HepG2 (cell line): Measurements from ENCODE around the gene NUAK1. TPM values are rescaled to one million over a fixed set of nuclear protein-coding genes. Genes with fewer than 3 reads are reported as not detected.

Source experiments
- CCDC6 ChIP-seq: sonication (generic); formaldehyde crosslinking; IDR thresholded peaks from 2 replicates; pipeline ENCODE4 v1.8.1; 2022; ENCODE audit warnings: mild to moderate bottlenecking, missing genetic modification reagents, moderate library complexity
- EP300 ChIP-seq, 3 experiments: sonication (generic) in 1 of 3; formaldehyde crosslinking in 1 of 3; IDR thresholded peaks; 2 replicates each; pipeline versions ENCODE4 v1.5.1 to v1.6.1; 2011 to 2020; ENCODE audit warnings: low read depth in 2 of 3, low read length in 2 of 3, borderline replicate concordance in 1 of 3, improper control_type of control experiment in 1 of 3, mild to moderate bottlenecking in 1 of 3, missing genetic modification reagents in 1 of 3, moderate library complexity in 1 of 3
- GLI4 ChIP-seq: sonication (generic); formaldehyde crosslinking; IDR thresholded peaks from 2 replicates; pipeline ENCODE4 v1.5.1; 2020; ENCODE audit warnings: missing genetic modification reagents, mild to moderate bottlenecking, moderate library complexity, borderline replicate concordance
- HDAC6 ChIP-seq: fragments of 200-600 bp; sonication (generic); IDR thresholded peaks from 2 replicates; pipeline ENCODE4 v1.7.0; 2017; ENCODE audit warnings: mild to moderate bottlenecking, antibody characterized with exemption, low read length, low read depth
- JUNB ChIP-seq: sonication (generic); formaldehyde crosslinking; IDR thresholded peaks from 2 replicates; pipeline ENCODE4 v1.8.0; 2022; ENCODE audit warnings: missing genetic modification reagents, mild to moderate bottlenecking, borderline replicate concordance
- RBFOX2 ChIP-seq: fragments of 200-400 bp; formaldehyde crosslinking; IDR thresholded peaks from 2 replicates; pipeline ENCODE4 v1.6.1; 2017; ENCODE audit warnings: low read depth, mild to moderate bottlenecking, low read length
- REST ChIP-seq, 2 experiments: IDR thresholded peaks; 2 replicates each; pipeline ENCODE4 v1.6.1; 2011 to 2012; ENCODE audit warnings: low read length in 2 of 2, borderline replicate concordance in 1 of 2, low read depth in 1 of 2, mild to moderate bottlenecking in 1 of 2, moderate library complexity in 1 of 2
- SIN3B ChIP-seq: fragments of 150-350 bp; IDR thresholded peaks from 2 replicates; pipeline ENCODE4 v1.6.1; 2014; ENCODE audit warnings: low read length
- ZBTB1 ChIP-seq: sonication (generic); formaldehyde crosslinking; IDR thresholded peaks from 2 replicates; pipeline ENCODE4 v1.4.0; 2020; ENCODE audit warnings: missing genetic modification reagents, borderline replicate concordance
- ZC3H13 ChIP-seq: sonication (generic); formaldehyde crosslinking; IDR thresholded peaks from 2 replicates; pipeline ENCODE4 v1.8.1; 2023; ENCODE audit warnings: mild to moderate bottlenecking, missing genetic modification reagents, moderate library complexity
- ZFP41 ChIP-seq: sonication (generic); formaldehyde crosslinking; IDR thresholded peaks from 2 replicates; pipeline ENCODE4 v1.4.0; 2020; ENCODE audit warnings: mild to moderate bottlenecking, missing genetic modification reagents, borderline replicate concordance
- ZKSCAN8 ChIP-seq: IDR thresholded peaks from 2 replicates; pipeline ENCODE4 v1.6.1; 2016; ENCODE audit warnings: borderline replicate concordance, missing genetic modification reagents, missing compliant biosample characterization
- ZNF432 ChIP-seq: sonication (generic); formaldehyde crosslinking; IDR thresholded peaks from 2 replicates; pipeline ENCODE4 v1.5.0; 2020; ENCODE audit warnings: missing genetic modification reagents, mild to moderate bottlenecking, borderline replicate concordance
- ZNF563 ChIP-seq: sonication (generic); formaldehyde crosslinking; IDR thresholded peaks from 2 replicates; pipeline ENCODE4 v1.8.0; 2022; ENCODE audit warnings: mild to moderate bottlenecking, moderate library complexity, missing genetic modification reagents
- ZNF597 ChIP-seq: sonication (generic); formaldehyde crosslinking; IDR thresholded peaks from 2 replicates; pipeline ENCODE4 v1.5.0; 2020; ENCODE audit warnings: missing genetic modification reagents
- ZNF724P ChIP-seq: sonication (generic); formaldehyde crosslinking; IDR thresholded peaks from 2 replicates; pipeline ENCODE4 v1.8.0; 2022; ENCODE audit warnings: missing genetic modification reagents, borderline replicate concordance
- ZSCAN30 ChIP-seq: sonication (generic); formaldehyde crosslinking; IDR thresholded peaks from 2 replicates; pipeline ENCODE4 v1.5.0; 2020; ENCODE audit warnings: mild to moderate bottlenecking, missing genetic modification reagents
- polyA plus RNA-seq, 8 experiments: library from polyadenylated mRNA; depleted of rRNA in 3 of 8; stranded (reverse) in 7 of 8; unstranded in 1 of 8; fragments of >200 nt; fragmentation: Illumina TruSeq in 4 of 8; extraction: Trizol in 4 of 8; gene quantifications; 2 replicates each; pipeline versions ENCODE4 v1.2.1 to v1.2.3, GENCODE V29; 2011 to 2016; ENCODE audit warnings: low read depth in 4 of 8, missing spikeins in 1 of 8, mixed read lengths in 1 of 8; ENCODE audit not compliant: insufficient read depth in 1 of 8
- total RNA-seq, 5 experiments: library from RNA; depleted of rRNA; stranded (reverse); fragments of >200 nt; fragmentation: Illumina TruSeq; extraction: Trizol; gene quantifications; 2 replicates each; pipeline ENCODE4 v1.2.3, GENCODE V29; 2016; ENCODE audit warnings: low read depth in 1 of 5
- TF ChIP-seq, protein P1 (sequence below): sonication (generic); formaldehyde crosslinking; IDR thresholded peaks from 2 replicates; pipeline ENCODE4 v1.5.0; 2020; ENCODE audit warnings: missing genetic modification reagents
- TF ChIP-seq, protein P2 (sequence below): IDR thresholded peaks from 2 replicates; pipeline ENCODE4 v1.6.1; 2016; ENCODE audit warnings: low read depth

Gene NUAK1
- total and polyA plus RNA-seq, 2 of the 13 experiments (the other 11 are each of a cell fraction or from before 2014, with no cell fraction given), result 1.7 to 1.9 TPM

DNA sequence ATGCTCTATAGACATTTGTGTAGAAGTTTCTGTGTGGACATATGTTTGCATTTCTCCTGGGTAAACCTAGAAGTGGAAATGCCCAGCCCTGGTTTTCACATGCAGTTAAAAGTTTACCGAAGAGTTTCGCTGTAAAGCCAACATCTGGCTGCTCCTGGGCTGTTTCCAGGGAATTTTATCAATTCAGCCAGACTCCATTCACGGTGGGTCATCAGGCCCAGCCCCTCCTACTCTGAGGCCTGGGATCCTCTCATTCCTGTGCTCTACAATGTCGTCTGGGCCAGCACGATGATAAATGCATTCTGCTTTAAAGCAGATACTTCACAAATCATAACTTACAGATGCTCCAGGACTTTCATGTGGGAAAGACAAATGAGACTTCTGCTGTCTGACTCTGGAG, 7.1 kb downstream of the NUAK1 start (continued):
- TF ChIP-seq RBFOX2, result no peak
- TF ChIP-seq GLI4, result no peak
- TF ChIP-seq ZBTB1 (CRISPR knock-in tag), result no peak
- TF ChIP-seq ZNF432 (CRISPR knock-in tag), result no peak
- TF ChIP-seq, protein P1, sequence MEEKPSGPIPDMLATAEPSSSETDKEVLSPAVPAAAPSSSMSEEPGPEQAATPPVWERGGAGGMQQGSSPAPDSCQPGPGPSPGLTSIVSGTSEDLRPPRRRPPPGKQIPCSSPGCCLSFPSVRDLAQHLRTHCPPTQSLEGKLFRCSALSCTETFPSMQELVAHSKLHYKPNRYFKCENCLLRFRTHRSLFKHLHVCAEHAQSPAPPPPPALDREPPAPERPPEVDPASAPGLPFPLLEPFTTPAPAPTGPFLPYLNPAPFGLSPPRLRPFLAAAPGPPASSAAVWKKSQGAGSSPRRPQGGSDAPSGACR, result no peak
- TF ChIP-seq CCDC6 (CRISPR knock-in tag), result no peak
- TF ChIP-seq EP300 (IDR thresholded peaks at IDR 0.05; ENCODE audit: low read depth in 2 of 2, low read length in 2 of 2), result peak in 1 of 2 experiments; percentile 30; a peak in 1 of 4 replicates
- TF ChIP-seq EP300 (CRISPR knock-in tag; IDR thresholded peaks at IDR 0.05; ENCODE audit: borderline replicate concordance), result no peak
- no peak for TF ChIP-seq JUNB
- no peak for TF ChIP-seq ZNF597 (CRISPR knock-in tag)
- TF ChIP-seq ZC3H13 (CRISPR knock-in tag), result no peak
- no peak for TF ChIP-seq ZSCAN30 (CRISPR knock-in tag)
- no peak for TF ChIP-seq ZNF724P (CRISPR knock-in tag)
- TF ChIP-seq ZKSCAN8 (CRISPR knock-in tag), result peak; percentile 58; the same call in 1 of the 2 replicates
- no peak for TF ChIP-seq HDAC6
- TF ChIP-seq, protein P2, sequence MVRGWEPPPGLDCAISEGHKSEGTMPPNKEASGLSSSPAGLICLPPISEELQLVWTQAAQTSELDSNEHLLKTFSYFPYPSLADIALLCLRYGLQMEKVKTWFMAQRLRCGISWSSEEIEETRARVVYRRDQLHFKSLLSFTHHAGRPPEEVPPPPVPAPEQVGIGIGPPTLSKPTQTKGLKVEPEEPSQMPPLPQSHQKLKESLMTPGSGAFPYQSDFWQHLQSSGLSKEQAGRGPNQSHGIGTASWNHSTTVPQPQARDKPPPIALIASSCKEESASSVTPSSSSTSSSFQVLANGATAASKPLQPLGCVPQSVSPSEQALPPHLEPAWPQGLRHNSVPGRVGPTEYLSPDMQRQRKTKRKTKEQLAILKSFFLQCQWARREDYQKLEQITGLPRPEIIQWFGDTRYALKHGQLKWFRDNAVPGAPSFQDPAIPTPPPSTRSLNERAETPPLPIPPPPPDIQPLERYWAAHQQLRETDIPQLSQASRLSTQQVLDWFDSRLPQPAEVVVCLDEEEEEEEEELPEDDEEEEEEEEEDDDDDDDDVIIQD (CRISPR knock-in tag), result no peak
- no peak for TF ChIP-seq ZNF563 (CRISPR knock-in tag)
- no peak for TF ChIP-seq SIN3B
- no peak for TF ChIP-seq REST (IDR thresholded peaks at IDR 0.05; ENCODE audit: borderline replicate concordance in 1 of 2, low read depth in 1 of 2, low read length in 2 of 2)
- TF ChIP-seq ZFP41 (CRISPR knock-in tag), result no peak
